ENCODE data around the gene RUNDC1. TPM values are rescaled to one million over a fixed set of nuclear protein-coding genes. Genes with fewer than 3 reads are reported as not detected.

Gene RUNDC1
- total RNA-seq, 4 donors from 2014 or later: 7.2 to 12.1 (median 10.5) TPM

DNA sequence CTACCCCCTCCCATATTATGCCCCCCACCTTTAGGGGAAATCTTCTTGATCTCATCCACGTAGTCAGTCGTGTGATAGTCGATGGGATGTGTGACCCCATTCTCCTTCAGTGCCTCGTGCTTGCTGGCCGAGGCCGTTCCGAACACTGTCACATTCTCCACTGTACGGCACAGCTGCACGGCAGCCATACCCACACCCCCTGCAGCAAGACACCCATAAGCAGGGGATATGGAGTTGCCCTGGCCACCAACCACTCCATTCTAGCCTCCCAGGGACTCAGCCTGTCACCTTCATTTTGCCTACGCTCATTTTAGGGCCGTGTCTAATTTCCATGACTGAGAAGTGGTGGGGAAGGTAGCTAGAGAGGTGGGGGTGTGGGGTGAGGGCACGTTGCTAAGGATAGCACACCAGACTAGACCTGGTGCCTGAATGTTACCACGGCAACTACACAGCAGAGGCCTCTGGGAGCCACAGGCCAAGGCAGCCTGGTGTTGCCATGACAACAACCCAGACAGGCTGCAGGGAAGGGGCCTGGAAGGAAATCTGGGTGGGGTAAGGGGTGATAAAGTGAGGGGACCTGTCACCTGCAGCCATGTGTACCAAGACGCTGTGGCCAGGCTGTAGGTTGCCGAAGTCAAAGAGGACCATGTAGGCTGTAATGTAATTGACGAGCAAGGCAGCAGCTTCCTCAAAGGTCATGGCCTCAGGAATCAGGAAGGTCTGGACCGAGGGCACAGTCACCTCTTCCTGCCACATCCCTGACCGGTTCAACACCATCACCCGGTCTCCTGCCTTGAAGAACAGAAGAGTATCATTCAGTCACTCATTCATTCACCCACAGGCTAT is 37.9 kb downstream of the RUNDC1 start:
- no peak for TF ChIP-seq CTCF (IDR thresholded peaks at IDR 0.05; ENCODE audit: low read depth)

GRCh38 chr17:43018932-43019331 is 38.6 kb downstream of the RUNDC1 start:
- TF ChIP-seq CTCF (IDR thresholded peaks at IDR 0.05; ENCODE audit: low read depth): no peak

- TF ChIP-seq CTCF (IDR thresholded peaks at IDR 0.05; ENCODE audit: low read depth): no peak
Measured at GRCh38 chr17:43019418-43019817, 39.1 kb downstream of the RUNDC1 start.

GRCh38 chr17:43020030-43020621 is 39.8 kb downstream of the RUNDC1 start:
- no peak for TF ChIP-seq CTCF (IDR thresholded peaks at IDR 0.05; ENCODE audit: low read depth)

DNA sequence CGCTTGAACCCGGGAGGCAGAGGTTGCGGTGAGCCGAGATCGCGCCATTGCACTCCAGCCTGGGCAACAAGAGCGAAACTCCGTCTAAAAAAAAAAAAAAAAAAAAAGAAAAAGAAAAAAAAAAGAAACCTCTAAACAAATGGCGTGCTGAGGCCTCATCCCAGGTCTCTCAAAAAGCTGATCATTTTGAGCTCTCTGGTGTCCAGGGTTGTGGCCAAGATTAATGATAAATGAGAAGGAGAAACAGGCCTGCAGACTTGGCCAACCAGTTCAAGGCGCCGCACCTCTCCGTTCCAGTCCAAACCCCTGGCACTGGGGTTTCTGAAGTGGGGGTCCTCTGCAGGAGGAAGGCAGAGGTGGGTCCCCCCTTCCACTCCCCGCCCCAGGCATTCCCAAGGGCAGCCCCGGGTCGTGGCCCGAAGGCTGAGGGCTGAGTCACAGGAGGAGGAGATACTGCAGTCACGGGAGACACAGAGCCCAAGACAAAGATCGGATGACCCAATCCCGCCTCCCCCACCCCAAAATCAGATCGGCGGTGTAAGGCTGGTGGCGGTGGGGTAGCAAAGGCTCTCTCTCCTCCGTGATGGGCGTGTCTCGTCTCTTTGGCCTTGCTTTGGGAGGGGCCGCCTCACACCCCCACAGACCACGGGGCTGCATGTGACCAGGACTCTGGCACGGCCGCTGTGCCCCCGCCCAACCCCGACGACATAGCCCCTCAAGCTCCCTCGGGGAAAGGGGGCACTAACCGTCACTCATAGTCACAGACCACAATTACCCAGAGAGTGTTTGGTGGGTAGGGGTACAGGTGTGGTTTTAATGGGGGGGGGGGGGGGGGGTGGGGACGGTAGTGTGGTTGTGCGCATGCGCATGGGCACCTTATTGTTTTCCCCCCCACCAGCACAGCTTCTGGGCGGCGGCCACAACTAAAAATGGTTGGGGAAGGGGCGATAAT is 40.7 kb downstream of the RUNDC1 start:
- TF ChIP-seq CTCF (IDR thresholded peaks at IDR 0.05; ENCODE audit: low read depth): no peak

- no peak for TF ChIP-seq CTCF (IDR thresholded peaks at IDR 0.05; ENCODE audit: low read depth)
Measured at GRCh38 chr17:43021741-43022512, 41.6 kb downstream of the RUNDC1 start, which contains the start of gene VAT1. Gene VAT1 (minus strand): TSS chr17:43022385. CDS start chr17:43022322, 63 bp downstream.
